ENCODE measurements around the gene CYP26B1.
"Not testable (repeated sequence)": the region's sequence is repeated elsewhere in the genome, so short reads cannot be mapped to it uniquely, and the experiment has no call there.

Gene CYP26B1

GRCh38 chr2:72108121-72108520 is 39.5 kb downstream of the CYP26B1 start:
- peak; percentile 68 for DNase-seq

GRCh38 chr2:72106978-72107377 is 40.7 kb downstream of the CYP26B1 start:
- no peak for DNase-seq

GRCh38 chr2:72104821-72105588 is 42.7 kb downstream of the CYP26B1 start:
- no peak for DNase-seq

- DNase-seq, result no peak
These were observed 44.0 kb downstream of the CYP26B1 start for GRCh38 chr2:72103690-72104089.

- no peak for DNase-seq
These were observed 44.5 kb downstream of the CYP26B1 start for GRCh38 chr2:72103161-72103560.

- no peak for DNase-seq
These were observed 48.7 kb downstream of the CYP26B1 start for GRCh38 chr2:72098935-72099334.

GRCh38 chr2:72097276-72097675 is 50.4 kb downstream of the CYP26B1 start:
- no peak for DNase-seq

- DNase-seq, result no peak
These were observed 51.5 kb downstream of the CYP26B1 start for GRCh38 chr2:72096181-72096580.

- no peak for DNase-seq
These were observed 52.3 kb downstream of the CYP26B1 start for GRCh38 chr2:72095364-72095763.

GRCh38 chr2:72094701-72095100 is 53.0 kb downstream of the CYP26B1 start:
- DNase-seq, result no peak

- no peak for DNase-seq
These were observed 55.6 kb downstream of the CYP26B1 start for GRCh38 chr2:72092111-72092510.

- DNase-seq, result no peak
These were observed 56.7 kb downstream of the CYP26B1 start for GRCh38 chr2:72090781-72091482.

GRCh38 chr2:72090271-72090720 is 57.4 kb downstream of the CYP26B1 start:
- DNase-seq, result no peak

GRCh38 chr2:72089537-72089936 is 58.1 kb downstream of the CYP26B1 start:
- DNase-seq, result no peak

GRCh38 chr2:72089028-72089427 is 58.6 kb downstream of the CYP26B1 start:
- DNase-seq, result no peak

- DNase-seq, result not testable (repeated sequence)
These were observed 60.6 kb downstream of the CYP26B1 start for GRCh38 chr2:72086871-72087633.

GRCh38 chr2:72085513-72085912 is 62.1 kb downstream of the CYP26B1 start:
- DNase-seq, result no peak

GRCh38 chr2:72085036-72085435 is 62.6 kb downstream of the CYP26B1 start:
- DNase-seq, result no peak

GRCh38 chr2:72084584-72084976 is 63.1 kb downstream of the CYP26B1 start:
- peak; percentile 19 for DNase-seq

GRCh38 chr2:72083751-72084583 is 63.7 kb downstream of the CYP26B1 start:
- no peak for DNase-seq

GRCh38 chr2:72082887-72083286 is 64.8 kb downstream of the CYP26B1 start:
- no peak for DNase-seq

GRCh38 chr2:72082021-72082601 is 65.6 kb downstream of the CYP26B1 start:
- DNase-seq, result peak; percentile 68
